ENCODE measurements around the gene CALHM3. TPM values are rescaled to one million over a fixed set of nuclear protein-coding genes. Genes with fewer than 3 reads are reported as not detected.

CALHM3 gene
- total and polyA plus RNA-seq, 4 donors = 0.02 to 0.15 TPM; not detected in 2

- no peak for TF ChIP-seq CTCF (IDR thresholded peaks at IDR 0.05; ENCODE audit: control extremely low read depth, extremely low read depth)
These were observed 37.8 kb downstream of the CALHM3 start for GRCh38 chr10:103441206-103441605.

GRCh38 chr10:103440416-103440815, 38.6 kb downstream of the CALHM3 start:
- no peak overlapping the region for H3K9ac ChIP-seq (ENCODE audit: insufficient read depth in 1 of 2, low read length in 2 of 2)
- WGBS, 2 donors = 96% methylated on average over 14 of the region's 14 CpGs
- H3K36me3 ChIP-seq (ENCODE audit: control insufficient read depth in 4 of 4, insufficient read depth in 4 of 4, low read length in 4 of 4) = peaks cover 33 to 57% (median 46%) of the 10 kb centered on the region in 4 donors
- no peak overlapping the region for H3K4me3 ChIP-seq
- H3K27ac ChIP-seq (ENCODE audit: low read depth in 1 of 2, low read length in 1 of 2) = no peak overlapping the region
- H3K9me3 ChIP-seq (ENCODE audit: control insufficient read depth in 4 of 4, insufficient read depth in 3 of 4, low read length in 3 of 4) = no peaks in the 10 kb centered on the region
- H3K4me1 ChIP-seq (ENCODE audit: control insufficient read depth in 5 of 5, insufficient read depth in 5 of 5, low read length in 5 of 5) = peaks cover 0 to 3% (median 0%) of the 10 kb centered on the region in 5 donors
- DNase-seq (no peak), ATAC-seq (ENCODE audit: insufficient read depth, low FRiP score) (no peak)
- no peaks in the 10 kb centered on the region for H3K27me3 ChIP-seq (ENCODE audit: control insufficient read depth in 3 of 3, insufficient read depth in 3 of 3, low read length in 2 of 3)
- TF ChIP-seq CTCF (IDR thresholded peaks at IDR 0.05; ENCODE audit: control extremely low read depth, extremely low read depth) = no peak

More at GRCh38 chr10:103441206-103441605, 37.8 kb downstream of the CALHM3 start:
- 97% methylated on average over 8 of the region's 8 CpGs for WGBS, 2 donors
- Histone ChIP-seq H3K4me3 (no peak overlapping the region), H3K27me3 (ENCODE audit: control insufficient read depth in 3 of 3, insufficient read depth in 3 of 3, low read length in 2 of 3) (no peaks in the 10 kb centered on the region), H3K9ac (ENCODE audit: insufficient read depth in 1 of 2, low read length in 2 of 2) (no peak overlapping the region), H3K27ac (ENCODE audit: low read depth in 1 of 2, low read length in 1 of 2) (no peak overlapping the region), H3K4me1 (ENCODE audit: control insufficient read depth in 5 of 5, insufficient read depth in 5 of 5, low read length in 5 of 5) (peaks cover 0 to 9% (median 0%) of the 10 kb centered on the region in 5 donors), H3K36me3 (ENCODE audit: control insufficient read depth in 4 of 4, insufficient read depth in 4 of 4, low read length in 4 of 4) (peaks cover 30 to 63% (median 43%) of the 10 kb centered on the region in 4 donors), H3K9me3 (ENCODE audit: control insufficient read depth in 4 of 4, insufficient read depth in 3 of 4, low read length in 3 of 4) (no peaks in the 10 kb centered on the region)
- ATAC-seq (ENCODE audit: insufficient read depth, low FRiP score) (no peak), DNase-seq (no peak)

- no peaks in the 10 kb centered on the region for H3K27me3 ChIP-seq (ENCODE audit: control insufficient read depth in 3 of 3, insufficient read depth in 3 of 3, low read length in 2 of 3)
- no peaks in the 10 kb centered on the region for H3K4me1 ChIP-seq (ENCODE audit: control insufficient read depth in 5 of 5, insufficient read depth in 5 of 5, low read length in 5 of 5)
- WGBS, 2 donors = 89 to 95% methylated on average over 4 of the region's 4 CpGs
- no peak for TF ChIP-seq CTCF (IDR thresholded peaks at IDR 0.05; ENCODE audit: control extremely low read depth, extremely low read depth)
- ATAC-seq (ENCODE audit: insufficient read depth, low FRiP score) = no peak
- no peaks in the 10 kb centered on the region for H3K9me3 ChIP-seq (ENCODE audit: control insufficient read depth in 4 of 4, insufficient read depth in 3 of 4, low read length in 3 of 4)
- H3K27ac ChIP-seq (ENCODE audit: low read depth in 1 of 2, low read length in 1 of 2) = no peak overlapping the region
- no peak overlapping the region for H3K4me3 ChIP-seq
- peaks cover 35 to 52% (median 45%) of the 10 kb centered on the region in 4 donors for H3K36me3 ChIP-seq (ENCODE audit: control insufficient read depth in 4 of 4, insufficient read depth in 4 of 4, low read length in 4 of 4)
- no peak for DNase-seq
- no peak overlapping the region for H3K9ac ChIP-seq (ENCODE audit: insufficient read depth in 1 of 2, low read length in 2 of 2)
These were observed 39.3 kb downstream of the CALHM3 start for GRCh38 chr10:103439776-103440175.

- peaks cover 27 to 56% (median 41%) of the 10 kb centered on the region in 4 donors for H3K36me3 ChIP-seq (ENCODE audit: control insufficient read depth in 4 of 4, insufficient read depth in 4 of 4, low read length in 4 of 4)
- no peak for DNase-seq
These were observed 45.2 kb downstream of the CALHM3 start for GRCh38 chr10:103433858-103434257.

More at GRCh38 chr10:103433858-103434257, 45.2 kb downstream of the CALHM3 start:
- Histone ChIP-seq H3K27ac (ENCODE audit: low read depth in 1 of 2, low read length in 1 of 2) (no peak overlapping the region), H3K4me3 (no peak overlapping the region), H3K9ac (ENCODE audit: insufficient read depth in 1 of 2, low read length in 2 of 2) (no peak overlapping the region), H3K27me3 (ENCODE audit: control insufficient read depth in 3 of 3, insufficient read depth in 3 of 3, low read length in 2 of 3) (no peaks in the 10 kb centered on the region), H3K9me3 (ENCODE audit: control insufficient read depth in 4 of 4, insufficient read depth in 3 of 4, low read length in 3 of 4) (no peaks in the 10 kb centered on the region), H3K4me1 (ENCODE audit: control insufficient read depth in 5 of 5, insufficient read depth in 5 of 5, low read length in 5 of 5) (peaks cover 0 to 2% (median 0%) of the 10 kb centered on the region in 5 donors)
- TF ChIP-seq CTCF (IDR thresholded peaks at IDR 0.05; ENCODE audit: control extremely low read depth, extremely low read depth) = no peak
- ATAC-seq (ENCODE audit: insufficient read depth, low FRiP score) = peak; percentile 75
- WGBS, 2 donors = 48 to 51% methylated on average over 2 of the region's 2 CpGs
